ENCODE measurements around the gene RAB40AL. TPM values are rescaled to one million over a fixed set of nuclear protein-coding genes. Genes with fewer than 3 reads are reported as not detected.
A peak's percentile ranks its signal among the peaks of the same experiment; 100 is the strongest.

RAB40AL gene
- total RNA-seq, 2 experiments from 2014 or later: 0.19 to 0.38 TPM

GRCh38 chrX:102899940-102900916 lies 36.8 kb upstream of the RAB40AL start:
- Histone ChIP-seq H3K4me2 (ENCODE audit: low read length) (no peak overlapping the region), H4K20me1 (ENCODE audit: insufficient read depth, low read length) (no peaks in the 10 kb centered on the region), H3K9me3 (ENCODE audit: low read length) (no peaks in the 10 kb centered on the region), H3K4me1 (ENCODE audit: insufficient read depth, low read length, poor library complexity, severe bottlenecking) (no peaks in the 10 kb centered on the region), H3K9me2 (ENCODE audit: insufficient read depth, low read length) (no peaks in the 10 kb centered on the region), H3K79me2 (ENCODE audit: insufficient read depth, low read depth, low read length) (no peaks in the 10 kb centered on the region), H3K27ac (ENCODE audit: low read depth, low read length, poor library complexity, severe bottlenecking) (no peak overlapping the region), H3K4me3 (ENCODE audit: low read depth, low read length, poor library complexity, severe bottlenecking) (no peak overlapping the region), H3K36me3 (ENCODE audit: insufficient read depth, low read length) (no peaks in the 10 kb centered on the region), H2AFZ (ENCODE audit: low read length) (no peak overlapping the region)
- intact Hi-C loops (cut with micrococcal nuclease; ENCODE audit: unreplicated experiment): no loop called here
- BruUV-seq (replicated peaks): no TSS peak
- peak; percentile 47 for DNase-seq (ENCODE audit: low spot score)
- TF ChIP-seq, protein P1, sequence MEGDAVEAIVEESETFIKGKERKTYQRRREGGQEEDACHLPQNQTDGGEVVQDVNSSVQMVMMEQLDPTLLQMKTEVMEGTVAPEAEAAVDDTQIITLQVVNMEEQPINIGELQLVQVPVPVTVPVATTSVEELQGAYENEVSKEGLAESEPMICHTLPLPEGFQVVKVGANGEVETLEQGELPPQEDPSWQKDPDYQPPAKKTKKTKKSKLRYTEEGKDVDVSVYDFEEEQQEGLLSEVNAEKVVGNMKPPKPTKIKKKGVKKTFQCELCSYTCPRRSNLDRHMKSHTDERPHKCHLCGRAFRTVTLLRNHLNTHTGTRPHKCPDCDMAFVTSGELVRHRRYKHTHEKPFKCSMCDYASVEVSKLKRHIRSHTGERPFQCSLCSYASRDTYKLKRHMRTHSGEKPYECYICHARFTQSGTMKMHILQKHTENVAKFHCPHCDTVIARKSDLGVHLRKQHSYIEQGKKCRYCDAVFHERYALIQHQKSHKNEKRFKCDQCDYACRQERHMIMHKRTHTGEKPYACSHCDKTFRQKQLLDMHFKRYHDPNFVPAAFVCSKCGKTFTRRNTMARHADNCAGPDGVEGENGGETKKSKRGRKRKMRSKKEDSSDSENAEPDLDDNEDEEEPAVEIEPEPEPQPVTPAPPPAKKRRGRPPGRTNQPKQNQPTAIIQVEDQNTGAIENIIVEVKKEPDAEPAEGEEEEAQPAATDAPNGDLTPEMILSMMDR (conservative IDR thresholded peaks at IDR 0.05; ENCODE audit: low read length): peak; percentile 72
- TF ChIP-seq EZH2phosphoT487 (IDR thresholded peaks at IDR 0.05; ENCODE audit: borderline replicate concordance, low read depth, low read length): no peak
- CTCF ChIA-PET (ENCODE audit: unreplicated experiment): no interaction called here
- POLR2A ChIA-PET: no interaction called here

DNA sequence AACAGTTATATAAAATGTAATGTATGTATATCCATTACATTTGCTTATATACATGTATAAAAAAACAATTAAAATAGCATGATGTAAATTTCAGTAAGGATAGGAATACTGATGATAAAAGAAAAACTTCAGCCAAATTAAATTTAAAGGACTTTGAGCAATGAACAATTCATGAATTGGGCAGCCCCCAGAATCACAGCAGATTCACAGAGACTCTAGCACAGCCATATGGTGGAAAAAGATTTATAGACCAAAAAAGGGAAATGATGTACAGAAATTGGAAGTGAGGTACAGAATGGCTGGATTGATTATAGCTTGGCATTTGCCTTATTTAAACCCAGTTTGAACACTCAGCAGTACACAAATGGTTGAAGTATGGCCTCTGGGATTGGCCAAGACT lies 34.7 kb upstream of the RAB40AL start:
- Histone ChIP-seq H3K4me2 (ENCODE audit: low read length) (no peak overlapping the region), H3K27ac (ENCODE audit: low read depth, low read length, poor library complexity, severe bottlenecking) (no peak overlapping the region), H3K4me3 (ENCODE audit: low read depth, low read length, poor library complexity, severe bottlenecking) (no peak overlapping the region), H3K4me1 (ENCODE audit: insufficient read depth, low read length, poor library complexity, severe bottlenecking) (no peaks in the 10 kb centered on the region), H4K20me1 (ENCODE audit: insufficient read depth, low read length) (no peaks in the 10 kb centered on the region), H2AFZ (ENCODE audit: low read length) (no peak overlapping the region), H3K36me3 (ENCODE audit: insufficient read depth, low read length) (peaks cover 6% of the 10 kb centered on the region; the same call in 1 of the 2 replicates), H3K9me3 (ENCODE audit: low read length) (no peaks in the 10 kb centered on the region), H3K9me2 (ENCODE audit: insufficient read depth, low read length) (no peaks in the 10 kb centered on the region), H3K79me2 (ENCODE audit: insufficient read depth, low read depth, low read length) (no peaks in the 10 kb centered on the region)
- BruUV-seq (replicated peaks): no TSS peak
- ChIA-PET POLR2A (no interaction called here), CTCF (ENCODE audit: unreplicated experiment) (no interaction called here)
- intact Hi-C loops (cut with micrococcal nuclease; ENCODE audit: unreplicated experiment): no loop called here
- no peak for DNase-seq (ENCODE audit: low spot score)
- TF ChIP-seq, protein P1 (conservative IDR thresholded peaks at IDR 0.05; ENCODE audit: low read length): no peak
- no peak for TF ChIP-seq EZH2phosphoT487 (IDR thresholded peaks at IDR 0.05; ENCODE audit: borderline replicate concordance, low read depth, low read length)

All from OCI-LY7 (cell line).